GM06990 (cell line): Measurements from ENCODE around the gene FBXW2.

Experiments used
- DNase-seq: peaks from one replicate; pipeline ENCODE4 v3.0.0-alpha.2; 2011; ENCODE audit not compliant: insufficient read length; ENCODE audit errors: extremely low read depth
- H3K27me3 ChIP-seq: replicated peaks from 2 replicates; pipeline ENCODE4 v1.6.0; 2011; ENCODE audit warnings: low read length; ENCODE audit not compliant: control insufficient read depth, insufficient read depth
- H3K36me3 ChIP-seq: 2 replicates; pipeline ENCODE4 v1.5.1; 2011; ENCODE audit warnings: low read length; ENCODE audit not compliant: control insufficient read depth, insufficient read depth
- H3K4me3 ChIP-seq: replicated peaks from 2 replicates; pipeline ENCODE4 v1.5.1; 2011; ENCODE audit warnings: low read depth, mild to moderate bottlenecking, control low read depth, low read length
- TF ChIP-seq, protein P1 (sequence below): IDR thresholded peaks from 2 replicates; pipeline ENCODE4 v1.5.1; 2011; ENCODE audit warnings: low read length, control low read depth, mild to moderate bottlenecking, inconsistent platforms; ENCODE audit not compliant: insufficient read depth, poor library complexity, severe bottlenecking

The FBXW2 gene

DNA sequence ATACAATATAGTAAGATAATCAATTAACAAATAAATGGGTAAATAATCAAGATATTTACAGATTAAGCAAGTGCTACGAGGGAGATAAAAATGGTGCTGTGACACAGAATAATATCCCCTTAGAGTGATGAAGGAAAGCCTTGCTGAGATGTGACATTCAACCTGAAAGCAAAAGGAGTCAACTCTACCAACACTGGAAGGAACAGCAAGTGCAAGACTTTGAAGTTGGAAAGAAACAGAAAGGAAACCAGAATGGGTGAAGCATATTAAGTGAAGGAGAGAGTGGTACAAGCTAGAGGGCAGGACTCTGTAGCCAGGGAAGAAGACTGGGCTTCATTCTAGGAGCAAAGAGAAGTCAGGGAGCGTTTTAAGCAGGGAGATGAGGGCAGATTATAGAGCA lies 66.7 kb downstream of the FBXW2 start:
- H3K27me3 ChIP-seq = no peaks in the 10 kb centered on the region
- no peak overlapping the region for H3K4me3 ChIP-seq

DNA sequence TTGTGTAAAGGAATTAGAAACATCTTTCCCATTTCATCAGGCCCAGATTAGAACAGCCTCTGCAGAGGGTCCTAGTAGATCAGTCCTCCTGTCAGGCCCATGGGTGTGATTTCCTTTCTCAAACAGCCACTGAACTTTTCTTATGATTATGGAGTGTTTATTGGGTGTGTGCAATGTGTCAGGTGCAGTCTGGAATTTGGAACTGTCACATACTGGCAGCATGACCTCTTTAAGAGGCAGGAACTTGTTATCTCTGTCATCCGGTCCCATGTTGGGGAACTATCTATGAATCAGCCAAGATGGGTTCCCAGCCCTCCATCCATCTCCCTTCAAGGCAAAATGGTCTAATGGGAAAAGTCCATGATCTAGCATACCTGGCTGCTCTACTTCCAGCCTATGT lies 67.3 kb downstream of the FBXW2 start:
- no peaks in the 10 kb centered on the region for H3K36me3 ChIP-seq
- no peaks in the 10 kb centered on the region for H3K27me3 ChIP-seq
- DNase-seq = no peak
- TF ChIP-seq, protein P1, sequence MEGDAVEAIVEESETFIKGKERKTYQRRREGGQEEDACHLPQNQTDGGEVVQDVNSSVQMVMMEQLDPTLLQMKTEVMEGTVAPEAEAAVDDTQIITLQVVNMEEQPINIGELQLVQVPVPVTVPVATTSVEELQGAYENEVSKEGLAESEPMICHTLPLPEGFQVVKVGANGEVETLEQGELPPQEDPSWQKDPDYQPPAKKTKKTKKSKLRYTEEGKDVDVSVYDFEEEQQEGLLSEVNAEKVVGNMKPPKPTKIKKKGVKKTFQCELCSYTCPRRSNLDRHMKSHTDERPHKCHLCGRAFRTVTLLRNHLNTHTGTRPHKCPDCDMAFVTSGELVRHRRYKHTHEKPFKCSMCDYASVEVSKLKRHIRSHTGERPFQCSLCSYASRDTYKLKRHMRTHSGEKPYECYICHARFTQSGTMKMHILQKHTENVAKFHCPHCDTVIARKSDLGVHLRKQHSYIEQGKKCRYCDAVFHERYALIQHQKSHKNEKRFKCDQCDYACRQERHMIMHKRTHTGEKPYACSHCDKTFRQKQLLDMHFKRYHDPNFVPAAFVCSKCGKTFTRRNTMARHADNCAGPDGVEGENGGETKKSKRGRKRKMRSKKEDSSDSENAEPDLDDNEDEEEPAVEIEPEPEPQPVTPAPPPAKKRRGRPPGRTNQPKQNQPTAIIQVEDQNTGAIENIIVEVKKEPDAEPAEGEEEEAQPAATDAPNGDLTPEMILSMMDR = no peak
- H3K4me3 ChIP-seq = no peak overlapping the region

More for the DNA sequence above, 66.7 kb downstream of the FBXW2 start:
- TF ChIP-seq, protein P1 = no peak
- H3K36me3 ChIP-seq = no peaks in the 10 kb centered on the region
- no peak for DNase-seq

DNA sequence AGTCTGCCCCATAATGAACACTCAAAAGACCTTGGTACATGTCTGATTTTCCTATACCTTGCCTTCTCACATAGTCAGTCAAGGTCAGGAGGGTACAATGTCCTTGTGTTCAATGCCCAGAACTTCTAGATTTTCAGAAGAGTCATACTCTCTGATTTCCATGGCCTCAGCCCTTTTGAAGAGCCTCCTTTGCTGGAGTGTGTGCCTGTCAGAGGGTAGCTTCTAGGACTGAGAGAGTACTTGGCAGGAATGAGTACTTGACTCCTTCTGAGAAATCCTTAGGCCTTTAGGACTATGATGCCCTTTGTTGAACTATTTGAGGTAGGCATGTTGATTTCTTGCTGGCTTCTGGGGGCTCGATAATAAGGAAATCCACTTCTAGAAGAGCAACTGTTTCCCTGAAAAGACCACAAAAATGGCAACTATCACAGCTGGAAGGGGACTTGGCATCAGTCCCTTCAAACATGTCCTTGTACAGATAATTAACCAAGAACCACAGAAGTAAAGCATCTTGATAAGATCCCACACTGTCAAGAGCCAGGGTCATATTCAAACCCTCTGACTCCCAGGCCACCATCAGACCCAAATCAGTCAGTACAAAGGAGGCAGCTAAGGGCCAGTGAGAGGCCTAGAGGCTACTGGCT lies 68.3 kb downstream of the FBXW2 start:
- DNase-seq = no peak
- Histone ChIP-seq H3K36me3 (no peaks in the 10 kb centered on the region), H3K27me3 (no peaks in the 10 kb centered on the region), H3K4me3 (no peak overlapping the region)
- TF ChIP-seq, protein P1 = no peak

DNA sequence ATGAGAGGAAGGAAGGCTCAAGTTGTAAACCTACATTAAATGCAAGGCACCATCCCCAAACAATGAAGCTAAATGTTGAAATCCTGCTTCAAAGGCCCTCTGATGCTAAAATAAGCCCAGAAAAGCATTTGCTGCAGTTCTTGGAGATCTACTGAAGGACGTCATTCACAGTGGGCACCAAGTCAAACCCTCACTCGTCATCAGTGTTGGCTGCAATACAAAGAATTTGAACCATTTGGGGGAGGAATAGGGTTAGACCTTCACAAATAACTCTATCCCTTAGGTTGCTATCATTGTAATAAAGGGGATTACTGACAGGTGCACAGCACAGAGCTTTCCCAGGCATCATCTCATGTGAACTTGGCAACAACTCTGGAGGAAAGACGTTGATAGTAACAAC lies 69.7 kb downstream of the FBXW2 start:
- Histone ChIP-seq H3K4me3 (no peak overlapping the region), H3K36me3 (no peaks in the 10 kb centered on the region), H3K27me3 (no peaks in the 10 kb centered on the region)
- DNase-seq = no peak
- TF ChIP-seq, protein P1 = no peak

DNA sequence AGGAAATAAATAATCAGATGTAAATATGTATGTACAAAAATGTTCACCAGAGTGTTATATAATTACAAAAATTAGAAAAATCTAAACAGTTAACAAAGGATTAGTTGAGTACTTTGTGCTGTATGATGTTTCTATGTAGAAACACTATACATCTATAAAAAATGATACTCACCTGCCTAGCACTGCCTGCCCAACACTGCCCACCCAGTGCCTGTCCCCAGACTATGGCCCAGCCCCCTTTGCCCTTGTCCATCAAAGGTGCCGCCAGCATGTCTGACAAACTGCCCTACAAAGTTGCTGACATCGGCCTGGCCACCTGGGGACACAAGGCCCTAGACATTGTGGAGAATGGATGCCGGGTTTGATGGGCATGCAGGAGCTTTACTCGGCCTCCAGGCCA lies 72.8 kb downstream of the FBXW2 start:
- TF ChIP-seq, protein P1 = no peak
- Histone ChIP-seq H3K36me3 (no peaks in the 10 kb centered on the region), H3K27me3 (no peaks in the 10 kb centered on the region), H3K4me3 (no peak overlapping the region)
- no peak for DNase-seq

DNA sequence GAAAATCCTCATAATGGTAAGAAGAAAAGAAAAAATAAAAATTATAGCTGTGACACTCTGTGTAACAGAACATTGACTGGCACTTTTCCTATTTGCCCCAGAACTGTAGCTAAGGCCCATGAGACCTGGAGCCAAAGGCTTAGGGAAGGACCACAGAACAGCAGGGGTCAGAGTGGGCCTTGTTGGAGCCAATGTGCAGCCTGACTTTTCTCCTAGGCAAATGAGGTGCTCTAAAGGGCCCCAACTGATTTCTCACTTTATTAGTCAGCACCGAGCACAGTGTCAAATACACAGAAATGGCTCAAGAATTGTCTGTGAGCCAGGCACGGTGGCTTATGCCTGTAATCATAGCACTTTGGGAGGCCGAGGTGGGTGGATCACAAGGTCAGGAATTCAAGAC lies 74.9 kb downstream of the FBXW2 start:
- Histone ChIP-seq H3K27me3 (no peaks in the 10 kb centered on the region), H3K4me3 (no peak overlapping the region), H3K36me3 (no peaks in the 10 kb centered on the region)
- no peak for DNase-seq
- TF ChIP-seq, protein P1 = no peak
